K562 (cell line): Measurements from ENCODE around the gene POLR1C. TPM values are rescaled to one million over a fixed set of nuclear protein-coding genes. Genes with fewer than 3 reads are reported as not detected.

Experiments
- CHD7 ChIP-seq: fragments of 200-600 bp; sonication (generic); IDR thresholded peaks from one replicate; pipeline ENCODE4 v1.6.1; 2012; ENCODE audit warnings: mild to moderate bottlenecking, low read depth, low read length, inconsistent platforms
- polyA plus RNA-seq, 8 experiments: library from polyadenylated mRNA; depleted of rRNA in 4 of 8; stranded (reverse) in 5 of 8; unstranded in 3 of 8; fragments of >200 nt; fragmentation: Nextera tagmentation in 2 of 8; fragmentation: Illumina TruSeq in 1 of 8; extraction: Ambion mirVana in 2 of 8; extraction: Trizol in 1 of 8; gene quantifications; 2 replicates each; pipeline versions ENCODE4 v1.2.1 to v1.2.3, GENCODE V29; 2011 to 2014; ENCODE audit warnings: inconsistent platforms in 1 of 8, missing spikeins in 1 of 8
- total RNA-seq, 7 experiments: library from RNA; depleted of rRNA in 6 of 7; stranded (reverse); fragments of >200 nt in 6 of 7; fragmentation: Illumina TruSeq in 2 of 7; extraction: Trizol in 2 of 7; gene quantifications; 2 replicates each; pipeline versions ENCODE4 v1.2.1 to v1.2.3, GENCODE V29; 2011 to 2021; ENCODE audit warnings: low replicate concordance in 1 of 7

The POLR1C gene
- total and polyA plus RNA-seq, 9 of the 15 experiments (the other 6 are each of a cell fraction or from before 2014, with no cell fraction given), result 83.5 to 429 (median 120) TPM

DNA sequence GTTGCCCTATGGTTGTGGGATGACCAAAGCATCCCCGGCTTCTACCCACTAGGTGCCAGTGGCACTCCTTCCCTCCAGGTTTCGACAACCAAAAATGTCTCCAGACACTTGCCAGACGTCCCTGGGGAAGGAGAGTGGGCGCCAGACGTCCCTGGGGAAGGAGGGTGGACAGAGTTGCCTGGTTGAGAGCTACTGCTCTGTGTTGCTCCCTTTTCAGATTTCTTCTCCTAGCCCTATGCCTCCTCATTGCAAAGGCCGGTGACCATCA is 19.8 kb upstream of the POLR1C start (continued):
- TF ChIP-seq CHD7, result no peak
- TF ChIP-seq, all 486 proteins: peak for 0
